Erythroblast (primary cell): Measurements from ENCODE around the gene RALGPS1.

Source experiments
- DNase-seq, 2 experiments: peaks; one replicate each; lab custom pipeline; 2025; lab: John Stamatoyannopoulos, UW
- GATA1 ChIP-seq: IDR thresholded peaks from 2 replicates; pipeline ENCODE4 v1.6.1; 2011; ENCODE audit warnings: low read depth, mild to moderate bottlenecking, control low read depth, low read length, moderate library complexity
- POLR2A ChIP-seq: IDR thresholded peaks from 2 replicates; pipeline ENCODE4 v1.6.1; 2011; ENCODE audit warnings: mild to moderate bottlenecking, low read length

RALGPS1 gene

DNA sequence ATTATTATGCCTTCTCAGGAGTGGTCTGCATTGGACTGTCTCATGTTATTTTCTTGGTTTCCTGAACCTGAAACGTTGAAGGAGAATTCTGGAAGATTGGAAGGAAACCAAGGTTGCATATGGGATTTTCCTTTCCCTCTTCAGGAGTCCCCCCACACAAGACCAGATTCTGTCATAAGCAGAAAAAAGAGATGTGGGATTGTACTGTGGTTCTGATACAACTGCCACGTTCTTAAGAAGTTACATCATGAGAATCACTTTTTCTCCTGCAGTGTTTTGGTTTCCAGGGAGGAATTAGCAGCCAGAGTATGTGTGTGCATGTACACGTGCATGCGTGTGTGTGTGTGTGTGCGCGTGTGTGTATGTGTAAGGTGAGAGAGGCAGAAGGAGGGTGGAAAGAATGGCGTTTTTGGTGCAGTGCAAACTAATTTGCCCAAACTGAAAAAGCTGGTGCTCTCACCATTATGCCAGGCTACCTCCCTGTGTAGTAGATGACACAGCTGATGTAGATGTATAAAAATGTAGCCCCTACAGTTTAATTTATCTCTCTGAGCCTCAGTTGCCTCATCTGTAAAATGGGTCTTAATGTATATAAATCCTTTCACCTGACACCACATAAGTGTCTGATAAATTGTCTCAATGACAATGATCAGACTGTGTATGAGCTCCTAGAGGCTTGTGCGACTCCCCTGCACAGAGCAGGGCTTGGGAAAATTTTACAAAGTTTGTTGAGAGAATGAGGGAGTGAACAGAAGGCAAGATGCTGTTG, 38.6 kb downstream of the RALGPS1 start:
- DNase-seq = no peak
- TF ChIP-seq GATA1 (no peak), POLR2A (no peak)

DNA sequence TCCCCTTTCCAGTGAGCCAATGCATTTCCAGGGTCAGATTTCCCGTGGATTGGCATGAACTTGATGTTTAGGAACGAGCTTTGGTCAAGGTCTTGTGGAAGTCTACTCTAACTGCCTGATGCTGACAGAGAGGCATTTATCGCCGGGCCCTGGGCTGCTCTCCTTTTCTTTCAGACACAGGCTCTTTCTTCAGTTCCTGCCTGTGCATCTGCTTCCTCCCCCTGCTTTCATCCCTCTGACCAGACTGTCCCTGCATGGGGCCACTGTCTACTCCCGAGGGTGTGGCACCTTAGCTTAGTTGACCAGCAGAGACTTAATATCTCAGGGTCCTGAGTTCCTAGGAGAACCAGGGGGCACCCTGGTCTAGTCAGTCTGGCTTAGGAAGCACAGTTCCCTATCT, 41.2 kb downstream of the RALGPS1 start:
- TF ChIP-seq POLR2A (no peak), GATA1 (no peak)
- no peak for DNase-seq

DNA sequence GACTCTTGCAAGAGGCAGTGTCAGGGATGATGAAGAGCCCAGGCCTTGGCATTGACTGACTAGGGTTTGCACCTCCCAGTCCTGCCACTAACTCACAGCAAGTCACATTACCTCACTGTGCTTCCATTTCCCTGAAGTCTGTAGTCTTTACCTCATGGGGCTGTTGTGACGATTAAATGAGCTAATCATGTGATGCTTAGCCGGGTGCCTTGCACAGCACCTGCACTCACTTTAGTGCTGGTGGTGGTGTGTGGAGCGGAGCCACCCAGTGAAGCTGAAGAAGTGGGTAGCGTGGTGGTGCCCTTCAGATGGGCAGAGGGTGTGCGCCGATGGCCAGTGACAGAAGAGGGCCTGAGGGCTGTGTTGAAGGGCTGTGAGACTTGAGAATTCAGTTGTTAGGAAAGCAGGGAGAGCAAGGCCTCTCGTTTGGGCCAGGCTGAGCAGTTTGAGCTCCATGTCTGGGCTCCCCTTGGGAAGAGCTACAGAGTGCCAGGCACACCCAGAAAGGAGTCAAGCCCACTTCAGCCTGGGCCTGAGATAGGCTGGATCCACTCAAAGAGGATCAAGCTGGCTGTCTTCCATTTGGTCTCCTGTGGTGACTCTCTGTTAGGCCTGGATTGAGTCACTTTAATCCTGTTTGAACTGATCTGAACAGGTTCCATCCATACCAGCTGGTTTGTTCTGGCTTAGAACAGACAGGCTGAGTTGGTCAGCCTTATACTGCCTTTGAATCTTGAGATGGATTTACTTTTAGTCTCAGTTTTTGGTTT, 42.5 kb downstream of the RALGPS1 start:
- DNase-seq = no peak
- TF ChIP-seq GATA1 = no peak
- TF ChIP-seq POLR2A = no peak

DNA sequence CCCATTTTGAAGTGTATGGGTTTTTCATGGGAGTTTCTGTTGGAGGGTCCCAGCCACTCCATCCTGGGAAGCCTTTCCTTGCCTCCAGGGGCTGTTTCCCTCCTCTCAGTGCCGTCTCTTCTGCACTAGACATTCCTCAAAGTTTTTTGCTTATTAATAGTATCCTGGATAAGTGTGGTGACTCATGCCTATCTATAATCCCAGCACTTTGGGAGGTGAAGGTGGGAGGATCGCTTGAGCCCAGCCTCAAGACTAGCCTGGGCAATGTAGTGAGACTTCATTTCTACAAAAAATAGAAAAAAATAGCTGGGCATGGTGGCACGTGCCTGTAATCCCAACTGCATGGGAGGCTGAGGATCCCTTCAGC, 43.1 kb downstream of the RALGPS1 start:
- TF ChIP-seq POLR2A (no peak), GATA1 (no peak)
- no peak for DNase-seq

DNA sequence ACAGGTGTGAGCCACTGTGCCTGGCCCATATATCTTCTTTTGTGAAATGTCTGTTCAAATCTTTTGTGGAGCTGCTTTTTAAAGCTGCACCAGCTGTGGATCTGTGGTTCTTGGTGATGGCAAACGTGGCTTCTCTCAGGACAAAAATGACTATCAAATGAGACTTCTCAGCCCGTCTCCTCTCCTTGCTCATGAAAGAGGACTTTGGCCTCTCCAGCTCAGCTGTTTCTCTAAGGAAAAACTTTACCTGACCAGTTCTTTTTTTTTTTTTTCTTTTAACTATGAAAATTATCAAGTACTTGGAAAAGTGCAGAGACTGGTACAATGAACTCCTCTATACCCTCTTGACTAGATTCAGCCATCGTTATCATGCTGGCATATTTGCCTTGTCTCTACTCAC, 44.8 kb downstream of the RALGPS1 start:
- TF ChIP-seq GATA1 (no peak), POLR2A (no peak)
- no peak for DNase-seq

DNA sequence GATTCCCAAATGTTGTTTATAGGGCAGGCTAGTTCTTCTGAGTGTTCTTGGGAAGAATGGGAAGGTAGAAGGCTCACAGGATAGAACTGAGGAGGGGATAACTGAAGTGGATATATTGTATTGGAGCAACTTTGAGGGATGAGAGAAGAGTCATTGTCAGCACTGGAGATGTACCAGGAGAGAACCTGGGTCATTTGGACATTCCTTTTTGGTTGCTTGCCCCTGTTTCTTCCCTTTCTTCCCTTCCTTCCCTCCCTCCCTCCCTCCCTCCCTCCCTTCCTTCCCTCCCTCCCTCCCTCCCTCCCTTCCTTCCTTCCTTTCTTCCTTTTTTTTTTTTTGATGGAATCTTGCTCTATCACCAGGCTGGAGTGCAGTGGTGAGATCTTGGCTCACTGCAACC, 45.3 kb downstream of the RALGPS1 start:
- no peak for DNase-seq
- no peak for TF ChIP-seq GATA1
- no peak for TF ChIP-seq POLR2A

DNA sequence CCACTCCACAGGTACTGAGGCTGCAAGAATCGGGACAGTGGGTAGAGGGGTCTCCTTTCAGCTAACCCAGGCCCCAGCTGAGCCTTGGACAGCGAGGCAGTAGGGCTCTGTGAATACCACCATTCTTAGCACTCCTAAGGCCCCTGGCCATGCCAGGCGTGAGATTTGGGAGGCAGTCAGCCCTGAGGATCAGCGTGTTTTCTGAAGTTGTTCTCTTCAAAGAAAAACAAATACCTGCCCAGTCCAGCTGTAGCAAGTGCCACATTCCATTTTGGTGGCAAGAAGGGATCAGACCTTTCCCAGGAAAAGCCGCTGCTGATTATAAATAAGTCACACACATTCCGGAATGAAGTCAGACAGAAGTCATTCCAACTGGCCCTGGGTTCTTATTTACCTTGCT, 47.8 kb downstream of the RALGPS1 start:
- no peak for DNase-seq
- TF ChIP-seq GATA1 (no peak), POLR2A (no peak)

DNA sequence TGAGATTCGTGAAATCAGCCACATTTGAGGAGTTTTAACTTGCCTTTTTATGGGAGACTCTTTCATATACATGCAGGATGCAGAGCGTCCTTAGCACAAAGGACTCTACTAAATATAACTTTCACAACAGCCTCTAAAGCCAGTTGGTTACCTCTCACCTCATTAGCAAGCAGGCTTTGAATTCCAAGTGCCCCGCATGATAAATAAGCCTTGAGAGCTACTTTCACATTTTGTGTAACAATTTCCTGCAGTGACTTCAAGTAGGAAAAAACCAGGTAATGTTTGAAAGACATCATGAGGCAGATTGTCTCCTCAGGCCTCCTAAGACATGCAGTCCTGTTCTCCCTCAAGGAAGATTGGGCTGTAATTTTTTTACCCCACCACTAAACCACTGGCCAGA, 50.5 kb downstream of the RALGPS1 start:
- no peak for DNase-seq
- TF ChIP-seq POLR2A (no peak), GATA1 (no peak)

DNA sequence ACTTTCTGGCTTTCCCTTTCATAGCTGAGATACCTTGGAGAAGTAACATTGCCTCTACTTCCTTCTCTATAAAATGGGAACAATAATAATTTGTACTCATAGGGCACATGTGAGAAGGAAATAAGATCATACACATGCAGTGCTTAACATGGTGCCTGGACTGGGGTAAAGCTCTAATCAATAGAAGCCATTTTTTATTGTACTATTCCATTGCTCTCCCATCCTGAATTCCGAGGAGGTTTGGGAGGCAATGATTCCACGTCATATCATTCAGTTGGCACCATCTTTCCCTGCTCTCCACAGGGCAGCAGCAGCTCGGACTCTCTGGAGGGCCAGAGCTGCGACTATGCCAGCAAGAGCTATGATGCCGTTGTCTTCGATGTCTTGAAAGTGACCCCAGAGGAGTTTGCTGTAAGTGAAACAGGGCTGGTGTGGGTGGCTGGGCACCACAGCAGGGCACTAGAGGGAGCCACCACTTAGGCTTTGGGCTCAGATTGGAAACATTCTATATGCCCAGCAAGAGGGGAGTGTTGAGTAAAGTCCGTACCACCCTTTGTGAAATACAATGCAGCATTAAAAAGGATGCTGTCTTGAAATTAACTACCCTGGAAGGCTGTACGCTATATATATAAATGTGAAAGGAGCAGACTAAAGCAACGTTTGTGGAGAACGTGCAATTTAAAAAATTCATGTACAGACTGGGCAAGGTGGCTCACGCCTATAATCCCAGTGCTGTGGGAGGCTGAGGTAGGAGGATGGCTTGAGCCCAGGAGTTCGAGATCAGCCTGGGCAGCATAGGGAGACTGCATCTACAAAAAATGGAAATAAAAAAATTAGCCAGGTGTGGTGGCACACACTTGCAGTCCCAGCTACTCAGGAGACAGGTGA, 51.2 kb downstream of the RALGPS1 start:
- peak; percentile 17 to 30 for DNase-seq
- TF ChIP-seq GATA1 = no peak
- no peak for TF ChIP-seq POLR2A

DNA sequence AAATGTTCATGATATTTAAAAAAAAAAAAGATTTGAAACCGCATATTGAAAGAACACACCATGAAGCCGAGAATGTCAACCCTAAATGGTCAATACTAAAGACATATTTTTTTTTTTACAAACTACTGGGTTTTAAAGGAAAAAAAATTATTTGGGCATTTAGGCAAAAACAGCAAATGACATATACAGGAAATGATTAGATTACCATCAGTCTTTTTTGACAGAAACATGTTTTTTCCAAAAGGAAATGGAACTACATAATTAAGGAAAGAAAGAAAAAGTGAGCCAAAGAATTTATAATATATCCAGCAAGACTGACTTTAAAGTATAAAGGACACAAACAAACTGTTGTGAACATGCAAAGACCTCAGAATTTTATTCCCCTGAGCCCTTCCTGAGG, 56.7 kb downstream of the RALGPS1 start:
- DNase-seq = no peak

DNA sequence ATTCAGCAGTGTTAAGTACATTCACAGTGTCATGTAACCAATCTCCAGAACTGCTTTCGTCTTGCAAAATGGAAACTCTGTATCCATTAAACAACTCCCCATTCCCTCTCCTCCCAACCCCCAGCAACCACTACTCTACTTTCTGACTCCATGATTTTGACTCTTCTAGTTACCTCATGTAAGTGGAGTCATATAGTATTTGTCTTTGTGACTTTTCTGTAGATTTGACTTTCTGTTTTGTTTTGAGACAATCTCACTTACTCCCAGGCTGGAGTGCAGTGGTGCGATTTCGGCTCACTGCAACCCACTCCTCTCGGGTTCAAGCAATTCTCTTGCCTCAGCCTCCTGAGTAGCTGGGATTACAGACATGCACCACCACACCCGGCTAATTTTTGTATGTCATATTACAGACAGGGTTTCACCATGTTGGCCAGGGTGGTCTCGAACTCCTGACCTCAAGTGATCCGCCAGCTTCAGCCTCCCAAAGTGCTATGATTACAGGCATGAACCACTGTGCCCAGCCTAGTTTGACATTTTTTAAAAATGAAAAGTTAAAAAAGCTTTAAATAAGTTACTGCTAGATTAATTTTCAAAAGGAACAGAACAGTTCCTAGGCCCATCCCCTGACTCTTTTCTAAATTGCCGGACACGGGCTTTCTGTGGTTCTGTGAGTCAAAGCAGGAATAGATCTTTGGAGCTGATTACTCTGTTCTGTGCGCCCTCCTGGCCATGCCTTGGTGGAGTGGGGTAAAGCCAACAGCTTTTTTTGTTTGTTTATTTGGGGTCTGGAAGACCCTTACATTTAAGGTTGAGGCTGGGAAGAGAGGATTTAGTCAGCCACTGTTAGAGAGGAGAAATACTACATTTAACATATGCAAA, 59.3 kb downstream of the RALGPS1 start:
- no peak for DNase-seq
- TF ChIP-seq GATA1 = no peak
- no peak for TF ChIP-seq POLR2A

More for the DNA sequence above, 56.7 kb downstream of the RALGPS1 start:
- TF ChIP-seq POLR2A (no peak), GATA1 (no peak)

DNA sequence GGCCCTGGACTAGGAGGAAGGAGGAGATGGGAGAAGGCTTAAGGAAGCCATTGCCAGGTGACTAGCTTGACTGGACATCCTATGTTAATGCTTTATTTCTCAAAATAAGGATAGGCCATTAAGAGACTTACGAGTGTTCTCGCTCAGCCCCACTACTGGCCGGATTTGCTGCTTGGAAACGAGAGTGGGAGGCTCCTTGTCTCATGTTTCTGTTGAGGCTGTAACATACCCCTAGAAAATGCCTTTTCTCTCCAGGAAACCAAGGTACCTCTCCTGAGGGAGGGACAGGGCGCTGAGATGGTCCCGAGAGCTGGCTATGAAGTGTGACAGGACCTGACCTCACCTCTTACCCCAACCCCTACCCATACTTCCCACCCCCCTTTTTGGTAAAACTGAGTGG, 60.0 kb downstream of the RALGPS1 start:
- DNase-seq = no peak
- TF ChIP-seq POLR2A = no peak
- TF ChIP-seq GATA1 = no peak

DNA sequence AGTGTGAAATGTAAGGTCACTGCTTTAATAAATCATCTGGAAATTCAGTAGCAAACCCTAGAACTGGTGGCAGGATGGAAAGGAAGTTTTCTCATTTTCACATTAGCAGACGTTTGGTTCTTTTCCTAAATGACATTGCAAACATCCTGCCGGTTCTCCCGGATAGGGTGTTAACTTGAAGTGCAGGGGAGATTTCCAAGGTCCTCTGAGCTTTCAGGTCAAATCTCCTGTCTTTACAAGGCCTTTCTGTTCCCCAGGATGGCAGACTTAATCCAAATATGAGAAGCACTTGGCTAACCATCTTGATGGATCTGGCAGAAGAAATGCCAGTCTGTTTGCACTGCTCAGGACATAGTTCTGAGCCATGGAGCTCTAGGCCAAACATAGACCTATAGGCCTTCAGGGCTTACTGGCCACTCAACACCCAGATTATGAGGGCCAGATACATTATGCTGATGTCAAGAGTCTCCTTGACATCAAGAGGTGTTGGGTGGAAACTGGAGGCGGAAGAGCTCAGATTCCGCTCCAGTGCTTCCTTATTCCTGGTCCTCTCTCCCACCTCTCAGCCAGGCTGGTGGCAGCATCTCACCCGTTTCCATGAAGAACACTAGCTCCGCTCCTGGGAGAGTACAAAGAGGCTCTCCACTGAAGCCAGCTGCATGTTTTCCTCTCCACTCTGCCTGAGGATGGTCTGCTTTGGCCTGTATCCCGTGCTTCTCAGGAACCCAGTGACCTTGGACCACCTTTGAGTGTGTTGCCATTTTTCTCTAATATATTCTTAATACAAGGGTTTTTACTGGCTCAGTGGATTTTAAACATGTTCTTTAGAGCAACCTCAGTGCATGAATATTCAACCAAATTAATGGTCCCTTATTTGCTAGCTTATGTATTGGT, 61.0 kb downstream of the RALGPS1 start:
- DNase-seq = no peak
- TF ChIP-seq GATA1 (no peak), POLR2A (no peak)
